Stimulated activated CD8-positive, alpha-beta memory T cell treated with anti-CD3 and anti-CD28 coated beads, Interleukin-4, amount 100 ng/mL, for 24 hours (primary cell): ENCODE results near the gene MYO1F.
"Not testable (repeated sequence)": the region's sequence is repeated elsewhere in the genome, so short reads cannot be mapped to it uniquely, and the experiment has no call there.

ENCODE experiments used
- DNase-seq: peaks from one replicate; pipeline ENCODE4 v3.0.0-alpha.2; 2020; ENCODE audit warnings: low read depth

Gene MYO1F

GRCh38 chr19:8564866-8565265, 12.4 kb downstream of the MYO1F start:
- not testable (repeated sequence) for DNase-seq

- DNase-seq: no peak
Observed at GRCh38 chr19:8561075-8561764, 16.0 kb downstream of the MYO1F start.

DNA sequence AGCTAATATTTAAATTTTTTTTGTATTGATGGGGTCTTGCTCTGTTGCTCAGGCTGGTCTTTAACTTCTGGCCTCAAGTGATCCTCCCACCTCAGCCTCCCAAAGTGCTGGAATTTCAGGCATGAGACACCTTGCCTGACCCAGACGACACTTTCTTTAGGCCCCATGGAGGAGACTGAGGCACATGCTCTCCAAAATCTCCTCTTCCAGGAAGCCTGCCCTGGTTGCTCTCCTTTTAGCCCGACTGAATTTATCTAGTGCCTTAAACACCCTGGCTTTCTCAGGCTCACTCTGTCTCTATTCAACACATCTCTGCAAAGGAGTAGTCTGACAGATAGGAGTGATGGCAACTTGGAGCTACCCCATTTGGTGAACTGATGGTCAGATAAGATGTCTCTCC, 18.9 kb downstream of the MYO1F start:
- DNase-seq: no peak

DNA sequence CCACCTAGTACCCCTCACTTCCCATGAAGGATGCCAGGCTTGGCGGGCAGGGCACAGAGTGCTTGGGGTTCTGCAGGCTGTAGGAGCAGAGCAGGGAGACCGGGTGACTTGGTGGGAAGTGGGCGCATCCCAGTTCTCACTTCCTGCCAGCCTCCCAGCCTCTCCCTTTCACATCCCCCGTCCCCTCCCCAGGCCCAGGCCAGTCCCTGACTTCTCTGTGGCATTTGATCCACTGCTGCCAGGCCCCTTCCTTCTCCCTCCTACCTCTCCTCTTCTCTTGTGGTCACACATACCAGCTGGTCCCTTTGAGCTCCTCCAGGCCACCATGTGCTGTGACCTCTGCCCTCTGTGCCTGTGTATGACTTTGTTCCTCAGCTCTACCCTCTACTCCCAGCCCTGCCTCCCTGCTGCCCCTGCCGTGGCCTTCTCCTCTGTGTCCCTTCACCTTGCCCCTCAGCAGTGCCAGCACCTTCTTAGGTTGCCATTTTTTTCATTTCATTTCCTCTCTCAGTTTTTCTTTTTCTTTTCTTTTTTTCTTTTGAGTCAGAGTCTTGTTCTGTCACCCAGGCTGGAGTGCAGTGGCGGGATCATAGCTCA, 19.5 kb downstream of the MYO1F start:
- no peak for DNase-seq

DNA sequence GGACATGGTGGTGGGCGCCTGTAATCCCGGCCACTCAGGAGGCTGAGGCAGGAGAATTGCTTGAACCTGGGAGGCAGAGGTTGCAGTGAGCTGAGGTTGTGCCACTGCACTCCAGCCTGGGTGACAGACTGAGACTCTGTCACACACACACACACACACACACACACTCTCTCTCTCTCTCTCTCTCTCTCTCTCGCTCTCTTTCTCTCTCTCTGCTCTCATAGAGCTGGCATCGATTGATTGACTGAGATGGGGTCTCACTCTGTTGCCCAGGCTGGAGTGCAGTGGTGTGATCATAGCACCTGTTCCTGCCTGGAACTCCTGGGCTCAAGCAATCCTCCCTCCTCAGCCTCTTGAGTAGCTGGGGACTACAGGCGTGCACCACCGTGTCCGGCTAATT, 23.5 kb downstream of the MYO1F start:
- not testable (repeated sequence) for DNase-seq

DNA sequence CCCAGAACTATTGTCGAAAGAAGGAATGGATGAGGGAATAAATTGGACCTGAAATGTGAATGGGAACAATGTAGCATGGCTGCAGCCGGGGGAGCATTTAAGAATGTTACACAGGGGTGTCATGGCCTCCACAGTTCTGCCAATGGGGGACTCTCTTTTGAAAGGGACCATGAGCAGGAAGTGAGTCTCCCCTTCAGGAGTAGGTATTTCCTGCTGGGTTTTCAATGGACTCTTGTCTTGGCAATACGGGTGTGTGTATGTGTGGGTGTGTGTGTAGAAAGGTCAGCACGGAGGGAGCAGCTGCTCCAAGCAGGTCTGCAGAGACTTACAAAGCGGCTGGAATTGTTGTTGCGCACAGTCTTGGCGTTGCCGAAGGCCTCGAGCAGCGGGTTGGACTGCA, 24.4 kb downstream of the MYO1F start:
- DNase-seq: no peak

DNA sequence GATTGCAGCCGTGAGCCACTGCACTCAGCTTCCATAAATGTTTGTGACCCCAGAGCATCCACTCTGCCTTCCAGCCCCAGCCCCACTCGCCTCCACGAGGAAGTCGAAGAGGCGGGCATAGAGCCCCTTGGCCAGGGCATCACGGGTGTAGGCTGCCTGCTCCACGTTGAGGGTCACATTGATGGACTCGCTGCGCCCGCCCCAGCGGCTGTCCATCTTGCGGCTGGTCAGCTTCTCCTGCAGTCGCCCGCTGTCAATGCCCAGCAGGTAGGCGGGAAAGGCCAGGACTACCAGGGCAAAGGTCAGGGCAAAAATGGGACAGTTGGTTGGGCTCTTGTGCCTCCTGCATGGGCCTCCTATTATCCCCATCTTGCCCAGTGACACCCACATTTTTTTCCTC, 27.2 kb downstream of the MYO1F start:
- no peak for DNase-seq

DNA sequence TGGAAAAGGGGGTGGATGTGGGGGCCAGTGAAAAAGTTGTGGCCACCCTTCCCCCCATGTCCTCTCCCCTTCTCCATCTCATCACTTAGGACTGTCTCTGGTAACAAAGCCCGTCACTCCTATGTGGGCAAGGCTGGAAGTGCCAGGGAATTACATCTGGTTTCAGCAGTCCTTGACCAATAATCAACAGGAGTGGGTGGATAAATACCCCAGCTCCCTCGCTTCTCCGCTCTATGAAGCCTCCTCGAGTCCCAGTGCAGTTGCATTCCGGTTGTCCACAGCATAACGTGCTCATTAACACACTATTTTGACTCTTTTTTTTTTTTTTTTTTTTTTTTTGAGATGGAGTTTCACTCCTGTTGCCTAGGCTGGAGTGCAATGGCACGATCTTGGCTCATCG, 31.5 kb downstream of the MYO1F start:
- DNase-seq: no peak

DNA sequence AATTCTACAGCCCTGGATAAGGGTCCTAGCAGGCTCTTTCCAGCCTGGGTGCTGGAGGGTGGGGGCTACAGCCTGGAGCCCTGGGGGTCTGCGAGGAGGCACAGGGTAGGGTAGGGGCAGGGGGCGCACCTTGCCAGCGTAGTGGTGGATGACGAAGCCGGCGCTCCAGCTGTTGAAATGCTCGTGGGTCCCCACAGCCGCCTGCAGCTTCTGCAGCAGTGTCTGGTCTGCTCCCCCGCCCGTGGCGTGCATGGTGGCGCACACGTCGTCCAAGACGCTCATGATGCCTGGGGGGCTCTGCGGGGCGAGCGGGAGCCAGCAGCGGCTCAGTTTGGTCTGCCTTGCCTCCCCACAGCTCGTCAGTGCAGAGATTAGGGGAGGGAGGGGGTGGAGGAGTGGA, 33.1 kb downstream of the MYO1F start:
- DNase-seq: no peak

- no peak for DNase-seq
Observed at GRCh38 chr19:8539621-8540149, 37.6 kb downstream of the MYO1F start.

DNA sequence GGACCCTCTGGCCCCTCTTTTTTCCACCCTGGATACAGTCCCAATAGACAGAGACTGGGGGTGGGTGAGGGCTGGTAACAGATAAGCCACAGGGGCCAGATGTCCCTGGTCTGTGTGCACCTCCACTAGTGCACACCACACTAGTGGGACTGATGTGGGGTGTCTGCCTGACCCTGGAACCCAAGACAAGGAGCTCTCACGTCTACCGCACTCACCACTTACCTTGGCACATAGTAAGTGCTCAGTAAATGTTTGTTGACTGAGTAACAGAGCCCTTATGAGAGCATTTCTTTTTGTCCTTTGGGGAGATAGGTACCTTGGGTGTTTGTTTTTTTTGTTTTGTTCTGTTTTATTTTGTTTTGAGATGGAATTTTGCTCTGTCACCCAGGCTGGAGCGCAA, 40.1 kb downstream of the MYO1F start:
- no peak for DNase-seq

DNA sequence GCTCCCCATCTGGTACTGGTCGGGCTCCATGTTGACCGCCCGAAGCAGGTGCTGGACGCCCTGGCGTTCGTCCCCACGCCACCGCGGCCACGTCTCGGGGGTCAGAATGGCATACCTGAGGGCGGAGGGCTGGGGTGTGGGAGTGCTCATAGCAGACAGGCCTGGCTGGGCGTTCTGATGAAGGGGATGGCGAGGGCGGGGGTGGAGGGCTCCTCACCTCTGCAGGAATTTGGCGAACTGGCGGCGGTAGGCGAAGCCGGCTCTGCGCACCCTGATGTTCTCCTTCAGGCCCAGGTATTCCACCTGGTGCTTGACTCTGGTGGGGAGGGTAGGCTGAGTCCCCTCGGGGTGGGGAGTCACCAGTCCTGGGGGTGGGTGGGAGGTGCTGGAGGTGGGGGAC, 41.0 kb downstream of the MYO1F start:
- no peak for DNase-seq

DNA sequence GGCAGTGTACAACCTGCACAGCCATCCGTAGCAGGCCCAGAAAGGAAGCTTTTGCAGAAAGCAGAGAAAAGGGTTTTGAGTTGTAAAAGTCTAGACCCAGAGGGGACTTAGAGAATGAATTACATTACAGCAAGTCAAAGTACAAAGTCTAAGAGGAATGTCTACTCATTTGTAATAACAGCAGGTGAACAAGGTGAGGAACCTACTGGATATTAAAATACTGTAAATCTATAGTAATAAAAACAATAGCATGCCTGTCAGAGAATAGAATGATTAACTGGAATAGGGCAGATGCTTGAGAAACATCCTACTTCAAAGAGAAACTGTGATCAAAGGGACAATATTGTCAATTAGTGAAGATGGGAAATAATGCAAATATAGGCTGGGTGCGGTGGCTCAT, 45.0 kb downstream of the MYO1F start:
- DNase-seq: no peak

- no peak for DNase-seq
Observed at GRCh38 chr19:8531470-8531869, 45.8 kb downstream of the MYO1F start.

- DNase-seq: no peak
Observed at GRCh38 chr19:8530061-8530679, 47.1 kb downstream of the MYO1F start.

GRCh38 chr19:8529369-8530006, 47.8 kb downstream of the MYO1F start:
- DNase-seq: no peak

DNA sequence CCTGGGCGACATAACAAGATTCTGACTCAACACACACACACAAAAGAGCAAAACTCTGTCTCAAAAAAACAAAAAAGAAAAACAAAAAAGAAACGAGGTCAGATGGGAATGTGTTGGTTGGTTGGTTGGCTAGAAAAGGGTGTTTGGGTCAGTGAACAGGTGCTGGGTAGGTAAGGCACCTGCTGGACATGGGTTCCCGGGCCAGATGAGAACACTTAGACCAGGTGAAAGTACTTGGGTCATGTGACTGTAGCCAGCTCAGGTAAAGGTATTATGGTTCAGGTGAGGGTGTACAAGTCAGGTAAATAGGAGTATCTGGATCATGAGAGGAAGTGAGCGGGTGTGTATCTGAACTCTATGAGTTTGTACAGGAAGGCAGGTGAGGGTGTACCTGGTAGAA, 48.7 kb downstream of the MYO1F start:
- no peak for DNase-seq

- DNase-seq: no peak
Observed at GRCh38 chr19:8526345-8527091, 50.7 kb downstream of the MYO1F start.

- DNase-seq: no peak
Observed at GRCh38 chr19:8525401-8525684, 51.9 kb downstream of the MYO1F start.

- DNase-seq: no peak
Observed at GRCh38 chr19:8519388-8519787, 57.9 kb downstream of the MYO1F start.

DNA sequence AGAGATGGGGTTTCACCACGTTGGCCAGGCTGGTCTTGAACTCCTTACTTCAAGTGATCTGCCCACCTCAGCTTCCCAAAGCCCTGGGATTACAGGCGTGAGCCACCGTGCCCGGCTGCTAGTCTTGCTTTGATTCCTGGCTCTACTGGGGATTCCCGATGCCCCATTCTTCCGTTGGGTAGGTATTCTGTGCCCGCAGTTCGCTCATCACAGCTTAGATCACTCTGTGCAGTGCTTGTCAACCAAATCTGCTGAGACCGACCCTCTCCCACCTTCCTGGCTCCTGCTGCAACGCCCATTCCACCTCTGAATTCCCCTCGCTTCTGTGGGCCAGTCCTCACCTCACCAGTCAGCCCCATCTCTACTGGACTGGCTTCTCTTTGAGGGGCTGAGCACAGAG, 58.7 kb downstream of the MYO1F start:
- DNase-seq: no peak
